ENCODE data around the gene DEFB124. TPM values are rescaled to one million over a fixed set of nuclear protein-coding genes. Genes with fewer than 3 reads are reported as not detected.
"Not testable (repeated sequence)": the region's sequence is repeated elsewhere in the genome, so short reads cannot be mapped to it uniquely, and the experiment has no call there.

The DEFB124 gene
- total RNA-seq, 1 experiment from 2014 or later, result not detected

GRCh38 chr20:31489152-31489551 is 14.2 kb upstream of the DEFB124 start:
- no peak for DNase-seq (ENCODE audit: low spot score)

- no peak for DNase-seq (ENCODE audit: low spot score)
Observed at GRCh38 chr20:31488115-31488514, 13.2 kb upstream of the DEFB124 start.

GRCh38 chr20:31485450-31486339 is 10.8 kb upstream of the DEFB124 start:
- DNase-seq (ENCODE audit: low spot score), result no peak

GRCh38 chr20:31484001-31484400 is 9.1 kb upstream of the DEFB124 start:
- no peak for DNase-seq (ENCODE audit: low spot score)

- no peak for DNase-seq (ENCODE audit: low spot score)
Observed at GRCh38 chr20:31476643-31477215, 1.8 kb upstream of the DEFB124 start.

GRCh38 chr20:31476294-31476585 is 1.3 kb upstream of the DEFB124 start:
- DNase-seq (ENCODE audit: low spot score), result no peak

GRCh38 chr20:31475472-31476293 is 756 bp upstream of the DEFB124 start:
- no peak for DNase-seq (ENCODE audit: low spot score)

- DNase-seq (ENCODE audit: low spot score), result no peak
Observed at GRCh38 chr20:31474097-31474436, 860 bp downstream of the DEFB124 start.

GRCh38 chr20:31473331-31474096 is 1.4 kb downstream of the DEFB124 start:
- no peak for DNase-seq (ENCODE audit: low spot score)

- no peak for DNase-seq (ENCODE audit: low spot score)
Observed at GRCh38 chr20:31472395-31473330, 2.3 kb downstream of the DEFB124 start.

- not testable (repeated sequence) for DNase-seq (ENCODE audit: low spot score)
Observed at GRCh38 chr20:31470946-31471345, 4.0 kb downstream of the DEFB124 start.

GRCh38 chr20:31454361-31454760 is 20.6 kb downstream of the DEFB124 start:
- no peak for DNase-seq (ENCODE audit: low spot score)

GRCh38 chr20:31452575-31452974 is 22.4 kb downstream of the DEFB124 start:
- no peak for DNase-seq (ENCODE audit: low spot score)

- no peak for DNase-seq (ENCODE audit: low spot score)
Observed at GRCh38 chr20:31449511-31450414, 25.2 kb downstream of the DEFB124 start.

GRCh38 chr20:31446084-31446819 is 28.7 kb downstream of the DEFB124 start:
- no peak for DNase-seq (ENCODE audit: low spot score)

GRCh38 chr20:31440012-31440659 is 34.8 kb downstream of the DEFB124 start, which contains the start of gene DEFB123:
DEFB123 (plus strand) TSS chr20:31440632; CDS start chr20:31440699, 67 bp downstream.
- DNase-seq (ENCODE audit: low spot score), result no peak

GRCh38 chr20:31430568-31431115 is 44.3 kb downstream of the DEFB124 start:
- no peak for DNase-seq (ENCODE audit: low spot score)

- DNase-seq (ENCODE audit: low spot score), result not testable (repeated sequence)
Observed at GRCh38 chr20:31427576-31427975, 47.4 kb downstream of the DEFB124 start.
